Immature natural killer cell (primary cell): Measurements from ENCODE around the gene UBFD1. TPM values are rescaled to one million over a fixed set of nuclear protein-coding genes. Genes with fewer than 3 reads are reported as not detected.

Experiments used
- DNase-seq, 3 donors: peaks; one replicate each; pipeline ENCODE4 v3.0.0; 2022; ENCODE audit warnings: mixed read lengths in 1 of 3
- H3K27ac Mint-ChIP-seq, 6 donors: one replicate each; pipeline ENCODE4 v1.8.0; 2020; ENCODE audit warnings: mixed read lengths in 6 of 6, mild to moderate bottlenecking in 5 of 6, inconsistent platforms in 4 of 6, moderate library complexity in 3 of 6
- H3K27me3 Mint-ChIP-seq, 3 donors: one replicate each; pipeline ENCODE4 v1.8.0; 2020 to 2021; ENCODE audit warnings: low read depth in 3 of 3, mild to moderate bottlenecking in 3 of 3, mixed read lengths in 3 of 3, moderate library complexity in 3 of 3, inconsistent platforms in 1 of 3
- H3K36me3 Mint-ChIP-seq, 3 donors: one replicate each; pipeline ENCODE4 v1.8.0; 2020; ENCODE audit warnings: mixed read lengths in 3 of 3, inconsistent platforms in 2 of 3, mild to moderate bottlenecking in 2 of 3
- H3K4me1 Mint-ChIP-seq, 2 donors: one replicate each; pipeline ENCODE4 v1.8.0; 2020; ENCODE audit warnings: inconsistent platforms in 2 of 2, mild to moderate bottlenecking in 2 of 2, mixed read lengths in 2 of 2, moderate library complexity in 1 of 2
- H3K4me3 Mint-ChIP-seq, 5 donors: one replicate each; pipeline ENCODE4 v1.8.0; 2020; ENCODE audit warnings: mild to moderate bottlenecking in 5 of 5, mixed read lengths in 5 of 5, inconsistent platforms in 3 of 5, moderate library complexity in 3 of 5
- H3K9me3 Mint-ChIP-seq, 6 donors: one replicate each; pipeline ENCODE4 v1.8.0; 2020; ENCODE audit warnings: mild to moderate bottlenecking in 6 of 6, mixed read lengths in 6 of 6, inconsistent platforms in 4 of 6, moderate library complexity in 3 of 6
- polyA plus RNA-seq, 3 donors: library from polyadenylated mRNA; unstranded; fragments of 300-500 nt; fragmentation: Illumina TruSeq; gene quantifications; one replicate each; pipeline ENCODE4 v1.2.3, GENCODE V29; 2021

The UBFD1 gene
- polyA plus RNA-seq, 3 donors from 2014 or later, result 13.1 to 18.8 (median 14.2) TPM

GRCh38 chr16:23615805-23616204 is 58.3 kb downstream of the UBFD1 start:
- no peaks in the 10 kb centered on the region for H3K9me3 Mint-ChIP-seq
- H3K27ac Mint-ChIP-seq, result no peak overlapping the region
- no peaks in the 10 kb centered on the region for H3K4me1 Mint-ChIP-seq
- H3K4me3 Mint-ChIP-seq, result no peak overlapping the region
- no peak for DNase-seq
- H3K36me3 Mint-ChIP-seq, result peaks cover 15 to 31% (median 18%) of the 10 kb centered on the region in 3 donors
- no peaks in the 10 kb centered on the region for H3K27me3 Mint-ChIP-seq

Other genes with a start within 250 kb of the UBFD1 start
- 10 to 100 TPM in 2 of 3 donors, 1 to 10 TPM in 1; 9.5 to 21.7 (median 12.0) TPM for gene COG7, start 104.5 kb upstream of the UBFD1 start, polyA plus RNA-seq
- gene GGA2, start 47.2 kb upstream of the UBFD1 start, polyA plus RNA-seq, result 10 to 100 TPM; 34.1 to 40.0 (median 36.1) TPM
- gene EARS2, start 377 bp upstream of the UBFD1 start, polyA plus RNA-seq, result 10 to 100 TPM in 1 of 3 donors, 1 to 10 TPM in 2; 6.3 to 14.1 (median 9.5) TPM
- 100 to 1,000 TPM; 182 to 257 (median 231) TPM for gene NDUFAB1, start 38.6 kb downstream of the UBFD1 start, polyA plus RNA-seq
- gene PALB2, start 83.6 kb downstream of the UBFD1 start, polyA plus RNA-seq, result 10 to 100 TPM in 1 of 3 donors, 1 to 10 TPM in 2; 3.3 to 12.6 (median 8.2) TPM
- 10 to 100 TPM; 51.9 to 77.8 (median 53.9) TPM for gene DCTN5, start 83.7 kb downstream of the UBFD1 start, polyA plus RNA-seq
- 1 to 10 TPM in 1 of 3 donors, under 1 TPM in 1, not detected in 1; 0.57 to 1.2 TPM for gene PLK1, start 121.2 kb downstream of the UBFD1 start, polyA plus RNA-seq
- gene ERN2, start 155.5 kb downstream of the UBFD1 start, polyA plus RNA-seq, result not detected
- not detected for gene CHP2, start 197.3 kb downstream of the UBFD1 start, polyA plus RNA-seq